ENCODE measurements around the gene HOXC9.

Gene HOXC9

GRCh38 chr12:53963434-53964314, 36.3 kb upstream of the HOXC9 start:
- no peak for DNase-seq

GRCh38 chr12:53964315-53964713, 35.6 kb upstream of the HOXC9 start:
- no peak for DNase-seq

- no peak for DNase-seq
These were observed 34.5 kb upstream of the HOXC9 start for GRCh38 chr12:53965281-53966084.

DNA sequence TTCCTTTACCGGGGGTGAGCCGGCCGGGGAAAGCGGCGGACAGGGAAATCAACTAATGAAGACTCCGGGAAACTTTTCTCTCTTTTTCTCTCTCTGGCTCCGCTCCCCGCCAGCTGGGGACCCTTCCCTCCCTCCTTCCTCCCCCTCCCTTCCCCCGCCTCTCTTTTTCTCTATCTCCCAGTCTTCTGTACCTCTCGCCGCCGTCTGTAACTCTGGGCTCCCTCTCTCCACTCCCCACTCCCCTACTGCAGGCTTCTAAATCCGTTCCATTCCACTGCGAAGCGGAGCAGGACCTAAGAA, 33.9 kb upstream of the HOXC9 start:
- DNase-seq: no peak

DNA sequence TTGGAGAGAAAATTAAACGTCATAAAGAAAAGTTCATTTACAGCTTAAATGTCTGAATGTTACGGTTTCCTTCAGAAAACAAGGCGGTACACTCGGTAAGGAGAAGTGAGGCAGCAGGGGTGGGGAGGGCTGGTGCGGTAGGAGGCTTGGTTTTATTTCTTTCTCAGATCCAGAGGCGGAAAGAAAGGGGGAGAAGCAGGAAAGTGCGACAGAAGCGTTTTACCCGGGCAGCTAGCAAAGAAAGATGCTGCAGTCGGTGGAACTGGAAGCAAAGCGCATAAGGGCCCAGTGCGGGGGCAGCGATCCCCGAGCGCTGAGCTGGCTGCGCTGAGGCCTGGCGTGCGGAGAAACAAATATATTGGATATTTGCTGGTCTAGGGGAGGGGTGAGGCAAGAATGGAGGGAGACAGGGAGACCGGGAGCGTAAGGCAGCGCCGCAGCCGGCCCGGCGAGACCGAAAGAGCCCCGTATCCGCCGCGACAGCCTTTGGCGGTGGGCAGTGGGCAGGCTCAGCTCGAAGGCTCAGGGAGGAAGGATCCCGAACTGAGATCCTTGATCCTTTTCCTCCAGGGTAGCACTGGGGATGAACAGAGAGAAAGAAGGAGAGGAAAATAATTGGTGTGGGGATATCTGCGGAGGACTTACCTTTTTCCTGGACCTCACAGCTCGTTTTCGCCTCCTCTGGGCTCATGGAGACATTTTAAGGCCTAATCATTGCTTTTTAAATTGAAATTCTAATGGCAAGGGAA, 33.4 kb upstream of the HOXC9 start:
- no peak for DNase-seq

GRCh38 chr12:53967421-53967925, 32.5 kb upstream of the HOXC9 start:
- DNase-seq: no peak

GRCh38 chr12:53968214-53969127, 31.5 kb upstream of the HOXC9 start:
- no peak for DNase-seq

- no peak for DNase-seq
These were observed 30.2 kb upstream of the HOXC9 start for GRCh38 chr12:53969588-53970259.

- no peak for DNase-seq
These were observed 29.5 kb upstream of the HOXC9 start for GRCh38 chr12:53970451-53970850.

- DNase-seq: no peak
These were observed 28.8 kb upstream of the HOXC9 start for GRCh38 chr12:53971129-53971528.

DNA sequence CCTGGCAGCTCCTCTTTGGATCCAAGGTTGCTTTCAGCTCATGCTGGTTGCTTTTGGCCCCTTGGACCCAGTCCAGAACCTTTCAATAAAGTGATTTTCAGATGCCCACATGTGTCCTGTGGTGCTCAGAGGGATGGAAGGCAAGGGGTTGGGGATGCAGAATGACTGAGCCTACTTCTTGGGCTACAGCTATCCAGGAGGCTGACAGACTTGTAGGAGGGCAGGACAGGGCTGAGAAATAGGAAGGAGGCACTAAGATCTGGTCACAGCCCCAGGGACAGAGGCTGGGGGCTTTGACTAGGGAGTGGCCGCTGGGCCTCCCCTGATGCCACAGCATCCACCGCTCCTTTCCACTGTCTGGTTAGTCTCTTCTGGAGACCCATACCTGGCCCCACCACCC, 28.3 kb upstream of the HOXC9 start:
- DNase-seq: no peak

DNA sequence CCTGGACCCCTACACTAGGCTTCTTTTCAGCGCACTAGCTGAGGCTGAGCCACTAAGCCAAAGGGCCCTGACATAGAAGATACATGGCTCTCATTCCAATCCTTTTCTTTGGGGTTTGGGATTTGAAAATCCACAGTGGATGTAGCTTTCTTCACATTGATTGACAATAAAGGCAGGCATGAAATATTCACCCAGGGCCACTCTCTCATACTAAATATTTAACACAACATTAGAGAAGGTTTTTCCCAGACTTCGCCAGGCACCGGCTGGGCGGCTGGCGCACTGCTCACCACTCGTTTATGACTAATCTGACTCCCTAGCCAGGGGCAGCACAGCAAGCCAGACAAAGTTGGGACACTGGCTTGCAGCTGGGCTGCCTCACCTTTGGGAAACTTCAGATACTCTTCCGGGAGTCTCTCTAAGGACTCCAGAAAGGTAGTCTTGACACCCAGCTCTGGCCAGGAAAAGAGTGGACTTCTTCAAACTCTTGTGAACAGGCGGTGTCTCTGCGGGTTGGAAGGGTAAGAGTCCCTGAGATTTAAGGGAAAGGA, 27.7 kb upstream of the HOXC9 start:
- no peak for DNase-seq

DNA sequence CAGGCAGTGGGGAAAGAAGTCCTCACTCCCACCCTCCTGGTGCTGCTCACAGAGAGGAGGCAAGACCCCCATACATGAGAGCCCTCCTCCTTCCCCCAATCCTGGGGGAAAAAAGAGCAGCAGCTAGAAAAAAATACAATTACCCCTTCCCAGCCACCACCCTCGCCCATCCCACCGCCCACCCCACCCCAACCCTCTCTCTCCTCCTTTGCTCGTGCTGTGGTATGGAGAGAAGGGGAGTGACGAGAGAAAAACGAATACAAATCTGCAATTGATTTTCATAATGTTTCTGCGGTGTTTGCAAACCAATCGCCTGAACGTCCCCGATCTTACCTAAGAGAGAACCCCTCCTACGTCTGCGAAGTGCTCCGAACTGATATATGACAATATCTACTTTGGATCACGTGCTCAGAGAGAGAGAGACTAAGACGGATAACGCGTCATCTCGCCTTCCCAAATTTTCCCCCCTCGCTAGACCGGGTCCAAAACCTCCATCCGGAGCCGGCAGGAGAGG, 27.2 kb upstream of the HOXC9 start, which contains the start of gene HOXC11:
Gene HOXC11 (plus strand): TSS at position 405 of the 514 bp plus-strand sequence. CDS start 116 bp downstream, outside the sequence.
- no peak for DNase-seq

GRCh38 chr12:53973236-53974042, 26.5 kb upstream of the HOXC9 start:
- no peak for DNase-seq

DNA sequence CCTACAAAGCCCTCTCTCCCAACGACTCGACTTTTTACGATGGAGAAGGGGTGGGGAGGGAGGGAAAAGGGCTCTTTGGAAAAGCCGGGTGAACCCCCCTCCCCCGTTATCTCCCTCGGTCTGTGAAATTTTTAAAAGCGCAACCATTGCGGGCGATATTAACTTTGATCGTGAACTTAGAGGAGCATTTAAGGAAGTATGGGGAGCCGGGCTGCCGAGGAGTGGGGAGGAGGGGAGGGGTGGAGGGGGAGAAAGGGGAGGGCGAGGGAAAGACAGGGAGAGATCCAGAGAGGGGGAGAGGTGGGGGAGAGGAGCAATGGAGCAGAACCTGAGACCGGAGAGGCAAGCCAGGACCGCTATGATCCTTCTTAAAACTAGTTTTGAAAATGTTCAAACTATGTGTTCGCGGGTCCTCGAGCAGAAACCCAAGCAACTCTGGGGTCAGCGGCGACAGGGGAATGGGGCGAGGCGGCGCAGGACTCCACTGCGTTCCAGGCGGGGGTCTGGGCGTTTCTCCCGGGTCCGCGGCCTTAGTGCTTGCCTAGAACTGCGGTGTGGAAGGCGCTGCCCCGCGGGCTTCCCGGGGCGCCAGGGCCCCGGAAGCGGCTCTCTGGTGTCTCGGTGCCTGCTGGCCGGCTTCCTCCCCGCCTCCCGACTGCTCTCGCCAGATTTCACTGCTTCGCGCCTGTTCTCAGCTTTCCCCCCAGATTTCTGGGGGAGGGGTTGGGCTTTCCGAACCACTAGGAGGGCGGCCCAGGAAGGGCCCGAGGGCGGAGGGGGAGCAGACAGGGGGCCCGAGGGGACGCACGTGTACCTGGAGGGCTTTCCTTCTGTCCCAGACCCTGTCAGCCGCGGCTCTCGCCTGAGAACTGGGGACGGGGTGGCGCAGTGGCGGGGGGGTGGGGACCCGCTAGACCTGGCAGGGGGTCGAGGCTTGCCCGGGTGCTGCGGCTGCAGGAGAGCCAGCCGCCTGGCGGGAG, 25.6 kb upstream of the HOXC9 start, which contains the start of gene HOTAIR:
Gene HOTAIR (minus strand): TSS at position 871 of the 980 bp plus-strand sequence.
- DNase-seq: no peak

- DNase-seq: no peak
These were observed 24.9 kb upstream of the HOXC9 start for GRCh38 chr12:53975064-53975471.

DNA sequence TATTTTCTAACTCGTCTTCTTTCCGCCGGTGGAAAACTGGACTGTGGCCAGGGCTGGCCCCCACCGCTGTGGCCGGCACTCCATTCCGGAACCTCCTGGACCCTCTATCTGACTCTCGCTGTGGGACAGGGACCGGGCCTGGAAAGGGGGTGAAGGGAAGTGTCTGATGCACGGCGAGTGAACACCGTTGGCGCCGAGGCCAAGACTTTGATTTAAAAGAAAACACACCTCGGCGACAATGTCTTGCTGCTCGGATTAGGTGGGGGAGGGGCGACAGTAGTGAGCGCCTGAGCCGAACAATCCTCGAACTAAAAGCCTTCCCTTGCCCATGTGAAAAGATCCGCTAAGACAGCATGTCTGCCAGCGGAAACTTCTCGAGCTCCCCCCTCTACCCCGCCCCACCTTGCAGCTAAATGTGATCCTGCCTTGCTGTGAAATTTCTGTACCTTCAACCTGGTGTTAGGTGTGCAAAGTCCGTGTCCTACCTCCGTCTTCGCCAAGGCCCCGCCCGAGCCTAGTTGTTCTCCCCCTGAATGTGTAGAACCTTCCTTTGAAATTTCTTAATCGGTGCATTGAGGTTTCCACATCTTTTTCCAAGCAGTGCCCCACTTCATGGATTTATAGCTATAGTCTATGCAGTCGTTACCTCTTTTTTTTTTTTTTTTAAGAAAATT, 24.3 kb upstream of the HOXC9 start:
- DNase-seq: no peak

Data from hematopoietic multipotent progenitor cell treated with erythropoietin and hydrocortisone succinate and interleukin-3 and kit ligand, for 4 days (in vitro differentiated cells).